ENCODE measurements around the gene STRN3. TPM values are rescaled to one million over a fixed set of nuclear protein-coding genes. Genes with fewer than 3 reads are reported as not detected.

Gene STRN3
- total RNA-seq, 6 donors from 2014 or later, result 21.9 to 61.4 (median 29.4) TPM

DNA sequence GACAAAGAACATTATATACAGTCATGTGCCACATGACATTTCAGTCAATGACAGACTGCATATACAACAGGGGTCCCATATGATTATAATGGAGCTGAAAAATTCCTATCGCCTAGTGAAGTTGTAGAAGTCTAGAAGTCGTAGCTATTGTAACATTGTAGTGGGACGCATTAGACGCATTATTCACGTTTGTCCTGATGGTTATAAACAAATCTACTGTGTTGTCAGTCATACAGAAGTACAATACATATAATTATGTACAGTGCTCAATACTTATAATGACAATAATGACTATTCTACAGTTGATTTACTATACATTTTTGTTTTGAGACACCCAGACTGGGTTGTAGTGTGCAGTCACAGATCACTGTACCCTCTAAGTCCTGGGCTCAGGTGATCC is 64.8 kb downstream of the STRN3 start:
- H3K9me3 ChIP-seq, result peaks cover 4 to 15% (median 8%) of the 10 kb centered on the region in 4 donors
- H3K36me3 ChIP-seq, result peaks cover 0 to 9% (median 2%) of the 10 kb centered on the region in 4 donors
- TF ChIP-seq POLR2AphosphoS5 (IDR thresholded peaks at IDR 0.05) (no peak), POLR2A (IDR thresholded peaks at IDR 0.05) (no peak), EP300 (IDR thresholded peaks at IDR 0.05) (no peak)
- TF ChIP-seq, protein P1, sequence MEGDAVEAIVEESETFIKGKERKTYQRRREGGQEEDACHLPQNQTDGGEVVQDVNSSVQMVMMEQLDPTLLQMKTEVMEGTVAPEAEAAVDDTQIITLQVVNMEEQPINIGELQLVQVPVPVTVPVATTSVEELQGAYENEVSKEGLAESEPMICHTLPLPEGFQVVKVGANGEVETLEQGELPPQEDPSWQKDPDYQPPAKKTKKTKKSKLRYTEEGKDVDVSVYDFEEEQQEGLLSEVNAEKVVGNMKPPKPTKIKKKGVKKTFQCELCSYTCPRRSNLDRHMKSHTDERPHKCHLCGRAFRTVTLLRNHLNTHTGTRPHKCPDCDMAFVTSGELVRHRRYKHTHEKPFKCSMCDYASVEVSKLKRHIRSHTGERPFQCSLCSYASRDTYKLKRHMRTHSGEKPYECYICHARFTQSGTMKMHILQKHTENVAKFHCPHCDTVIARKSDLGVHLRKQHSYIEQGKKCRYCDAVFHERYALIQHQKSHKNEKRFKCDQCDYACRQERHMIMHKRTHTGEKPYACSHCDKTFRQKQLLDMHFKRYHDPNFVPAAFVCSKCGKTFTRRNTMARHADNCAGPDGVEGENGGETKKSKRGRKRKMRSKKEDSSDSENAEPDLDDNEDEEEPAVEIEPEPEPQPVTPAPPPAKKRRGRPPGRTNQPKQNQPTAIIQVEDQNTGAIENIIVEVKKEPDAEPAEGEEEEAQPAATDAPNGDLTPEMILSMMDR (IDR thresholded peaks at IDR 0.05), result no peak
- WGBS, 2 donors, result 88 to 96% methylated on average over 5 of the region's 5 CpGs
- H3K27ac ChIP-seq, result no peak overlapping the region
- H3K4me1 ChIP-seq, result no peaks in the 10 kb centered on the region
- ATAC-seq (ENCODE audit: low FRiP score in 2 of 2) (no peak), DNase-seq (no peak)
- no peak overlapping the region for H3K4me3 ChIP-seq
- H3K27me3 ChIP-seq, result no peaks in the 10 kb centered on the region

GRCh38 chr14:30960216-30960615 is 66.0 kb downstream of the STRN3 start:
- peaks cover 0 to 5% (median under 1%) of the 10 kb centered on the region in 4 donors for H3K9me3 ChIP-seq
- TF ChIP-seq POLR2AphosphoS5 (IDR thresholded peaks at IDR 0.05) (no peak), EP300 (IDR thresholded peaks at IDR 0.05) (no peak), POLR2A (IDR thresholded peaks at IDR 0.05) (no peak)
- TF ChIP-seq, protein P1 (IDR thresholded peaks at IDR 0.05), result no peak
- WGBS, 2 donors, result 91 to 96% methylated on average over 3 of the region's 3 CpGs
- no peak overlapping the region for H3K4me3 ChIP-seq
- no peak overlapping the region for H3K27ac ChIP-seq
- no peaks in the 10 kb centered on the region for H3K27me3 ChIP-seq
- no peak for ATAC-seq (ENCODE audit: low FRiP score in 2 of 2)
- DNase-seq, result no peak
- H3K36me3 ChIP-seq, result peaks cover 0 to 14% (median 0%) of the 10 kb centered on the region in 4 donors
- no peaks in the 10 kb centered on the region for H3K4me1 ChIP-seq

- Histone ChIP-seq H3K9me3 (no peaks in the 10 kb centered on the region), H3K27me3 (no peaks in the 10 kb centered on the region), H3K4me3 (no peak overlapping the region), H3K4me1 (no peaks in the 10 kb centered on the region), H3K36me3 (peaks cover 0 to 13% (median 0%) of the 10 kb centered on the region in 4 donors), H3K27ac (no peak overlapping the region)
- 93 to 97% methylated on average over 10 of the region's 10 CpGs for WGBS, 2 donors
- DNase-seq (no peak), ATAC-seq (ENCODE audit: low FRiP score in 2 of 2) (no peak)
- TF ChIP-seq EP300 (IDR thresholded peaks at IDR 0.05) (no peak), POLR2A (IDR thresholded peaks at IDR 0.05) (no peak), POLR2AphosphoS5 (IDR thresholded peaks at IDR 0.05) (no peak)
- TF ChIP-seq, protein P1 (IDR thresholded peaks at IDR 0.05), result no peak
Measured at GRCh38 chr14:30958555-30959407, 67.4 kb downstream of the STRN3 start.

DNA sequence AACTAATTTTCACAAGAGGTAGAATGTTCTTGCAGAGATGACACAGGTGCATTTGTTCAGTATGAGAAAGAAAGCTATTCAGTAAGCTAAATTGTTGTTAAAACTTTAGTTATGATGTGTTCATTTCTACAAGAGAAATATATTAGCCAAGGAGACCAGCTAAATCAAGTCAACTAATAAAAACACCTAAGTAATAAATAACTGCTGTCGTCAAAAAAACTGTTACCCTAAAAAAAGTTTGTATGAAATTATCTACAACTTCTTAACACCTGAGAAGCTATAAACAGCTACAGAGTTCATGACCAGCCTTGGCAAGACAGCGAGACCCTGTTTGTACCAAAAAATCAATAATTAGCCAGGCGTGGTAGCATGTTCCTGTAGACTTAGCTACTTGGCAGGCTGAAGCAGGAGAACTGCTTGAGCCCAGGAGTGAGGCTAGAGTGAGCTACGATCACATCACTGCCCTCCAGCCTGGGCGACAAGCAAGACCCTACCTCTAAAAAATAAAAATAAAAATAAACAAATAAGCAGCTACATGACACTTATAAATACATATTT is 68.3 kb downstream of the STRN3 start:
- DNase-seq (no peak), ATAC-seq (ENCODE audit: low FRiP score in 2 of 2) (no peak)
- Histone ChIP-seq H3K27ac (no peak overlapping the region), H3K9me3 (no peaks in the 10 kb centered on the region), H3K36me3 (peaks cover 0 to 20% (median 0%) of the 10 kb centered on the region in 4 donors), H3K4me3 (no peak overlapping the region), H3K27me3 (no peaks in the 10 kb centered on the region), H3K4me1 (no peaks in the 10 kb centered on the region)
- no peak for TF ChIP-seq POLR2AphosphoS5 (IDR thresholded peaks at IDR 0.05)
- TF ChIP-seq EP300 (IDR thresholded peaks at IDR 0.05), result no peak
- no peak for TF ChIP-seq POLR2A (IDR thresholded peaks at IDR 0.05)
- TF ChIP-seq, protein P1 (IDR thresholded peaks at IDR 0.05), result no peak
- WGBS, 2 donors, result 80% methylated on average over 5 of the region's 5 CpGs
